Measurements from ENCODE around the gene TSPAN1.

GRCh38 chr1:46133781-46134350 lies 41.0 kb upstream of the TSPAN1 start:
- TF ChIP-seq GATA2 (IDR thresholded peaks at IDR 0.05; ENCODE audit: low read depth, low read length) (no peak), GATA3 (IDR thresholded peaks at IDR 0.05; ENCODE audit: low read depth, low read length) (no peak)

All from SH-SY5Y (cell line).